HG02610 (cell line): ENCODE measurements around the gene ITPA.
A peak's percentile ranks its signal among the peaks of the same experiment; 100 is the strongest.
"Not testable (repeated sequence)": the region's sequence is repeated elsewhere in the genome, so short reads cannot be mapped to it uniquely, and the experiment has no call there.

ENCODE experiments used
- ATAC-seq: cut with Tn5 transposase; IDR thresholded peaks from one replicate; pipeline ENCODE4 v1.9.1; 2021; ENCODE audit warnings: mild to moderate bottlenecking, moderate library complexity; ENCODE audit not compliant: unreplicated experiment

ITPA gene

GRCh38 chr20:3172933-3173609 is 36.2 kb upstream of the ITPA start, which contains the start of gene LZTS3:
Gene LZTS3 (minus strand): TSS chr20:3173549. CDS start chr20:3167163, 6,386 bp downstream.
- peak; percentile 27 for ATAC-seq

GRCh38 chr20:3173610-3174441 is 35.5 kb upstream of the ITPA start:
- peak; percentile 88 for ATAC-seq

GRCh38 chr20:3174442-3175261 is 34.6 kb upstream of the ITPA start:
- no peak for ATAC-seq

GRCh38 chr20:3175270-3175669 is 34.0 kb upstream of the ITPA start:
- no peak for ATAC-seq

GRCh38 chr20:3177746-3178485 is 31.4 kb upstream of the ITPA start:
- no peak for ATAC-seq

- ATAC-seq = no peak
Measured at GRCh38 chr20:3180319-3180718, 29.0 kb upstream of the ITPA start.

GRCh38 chr20:3181270-3181669 is 28.0 kb upstream of the ITPA start:
- no peak for ATAC-seq

GRCh38 chr20:3182429-3182828 is 26.9 kb upstream of the ITPA start:
- ATAC-seq = not testable (repeated sequence)

- ATAC-seq = no peak
Measured at GRCh38 chr20:3183896-3184612, 25.2 kb upstream of the ITPA start.

- ATAC-seq = not testable (repeated sequence)
Measured at GRCh38 chr20:3187861-3188260, 21.4 kb upstream of the ITPA start.

GRCh38 chr20:3188823-3189413 is 20.4 kb upstream of the ITPA start:
- ATAC-seq = no peak

GRCh38 chr20:3189561-3190131 is 19.7 kb upstream of the ITPA start:
- no peak for ATAC-seq

GRCh38 chr20:3190681-3191111 is 18.6 kb upstream of the ITPA start:
- ATAC-seq = no peak

GRCh38 chr20:3192226-3193015 is 16.9 kb upstream of the ITPA start:
- no peak for ATAC-seq

- ATAC-seq = no peak
Measured at GRCh38 chr20:3193806-3194616, 15.3 kb upstream of the ITPA start.

GRCh38 chr20:3194617-3195280 is 14.5 kb upstream of the ITPA start:
- ATAC-seq = no peak
